ENCODE measurements around the gene GDNF. TPM values are rescaled to one million over a fixed set of nuclear protein-coding genes. Genes with fewer than 3 reads are reported as not detected.
"Not testable (repeated sequence)": the region's sequence is repeated elsewhere in the genome, so short reads cannot be mapped to it uniquely, and the experiment has no call there.

The GDNF gene
- 1 to 10 TPM in 1 of 2 donors, under 1 TPM in 1; 0.82 to 2.5 TPM for total RNA-seq
- long read RNA-seq: 0 reads

- intact Hi-C loops (cut with DNase I, micrococcal nuclease): loop anchor here (5.0 kb wide), 1 partner anchor 353 kb away; no protein-coding TSS in a partner anchor
- peak; percentile 29 for ATAC-seq
- DNase-seq: no peak
Measured at GRCh38 chr5:37839407-37840052, at the start of gene GDNF. Gene GDNF, minus strand, starts transcription at chr5:37840041. Its CDS starts 5,245 bp downstream, at chr5:37834796.

- intact Hi-C loops (cut with DNase I, micrococcal nuclease): no loop called here
- DNase-seq: no peak
- ATAC-seq: no peak
Measured at GRCh38 chr5:37888476-37888875, 48.6 kb upstream of the GDNF start.

GRCh38 chr5:37886242-37886905 is 46.5 kb upstream of the GDNF start:
- intact Hi-C loops (cut with DNase I, micrococcal nuclease): no loop called here
- ATAC-seq (no peak), DNase-seq (peak in 1 of 2 donors; percentile 2)

- ATAC-seq (no peak), DNase-seq (no peak)
- intact Hi-C loops (cut with DNase I, micrococcal nuclease): no loop called here
Measured at GRCh38 chr5:37882636-37883035, 42.8 kb upstream of the GDNF start.

- intact Hi-C loops (cut with DNase I, micrococcal nuclease): no loop called here
- no peak for ATAC-seq
- DNase-seq: no peak
Measured at GRCh38 chr5:37881359-37881758, 41.5 kb upstream of the GDNF start.

- intact Hi-C loops (cut with DNase I, micrococcal nuclease): no loop called here
- DNase-seq: no peak
- ATAC-seq: no peak
Measured at GRCh38 chr5:37876943-37877342, 37.1 kb upstream of the GDNF start.

GRCh38 chr5:37876245-37876644 is 36.4 kb upstream of the GDNF start:
- intact Hi-C loops (cut with DNase I, micrococcal nuclease): no loop called here
- ATAC-seq (no peak), DNase-seq (no peak)

- intact Hi-C loops (cut with DNase I, micrococcal nuclease): no loop called here
- DNase-seq (no peak), ATAC-seq (no peak)
Measured at GRCh38 chr5:37875051-37875787, 35.4 kb upstream of the GDNF start.

- ATAC-seq (no peak), DNase-seq (no peak)
- intact Hi-C loops (cut with DNase I, micrococcal nuclease): no loop called here
Measured at GRCh38 chr5:37873988-37874387, 34.1 kb upstream of the GDNF start.

GRCh38 chr5:37871023-37871815 is 31.4 kb upstream of the GDNF start:
- intact Hi-C loops (cut with DNase I, micrococcal nuclease): no loop called here
- ATAC-seq (no peak), DNase-seq (no peak)

- ATAC-seq (no peak), DNase-seq (no peak)
- intact Hi-C loops (cut with DNase I, micrococcal nuclease): no loop called here
Measured at GRCh38 chr5:37869216-37869615, 29.4 kb upstream of the GDNF start.

GRCh38 chr5:37867654-37868053 is 27.8 kb upstream of the GDNF start:
- no peak for DNase-seq
- intact Hi-C loops (cut with DNase I, micrococcal nuclease): no loop called here

GRCh38 chr5:37862907-37863306 is 23.1 kb upstream of the GDNF start:
- ATAC-seq; intact Hi-C loops (cut with DNase I, micrococcal nuclease); DNase-seq: not testable (repeated sequence)

More at GRCh38 chr5:37867654-37868053, 27.8 kb upstream of the GDNF start:
- no peak for ATAC-seq

- intact Hi-C loops (cut with DNase I, micrococcal nuclease): no loop called here
- ATAC-seq (no peak), DNase-seq (no peak)
Measured at GRCh38 chr5:37860206-37860605, 20.4 kb upstream of the GDNF start.

GRCh38 chr5:37859805-37860204 is 20.0 kb upstream of the GDNF start:
- DNase-seq (no peak), ATAC-seq (no peak)
- intact Hi-C loops (cut with DNase I, micrococcal nuclease): no loop called here

GRCh38 chr5:37858250-37858649 is 18.4 kb upstream of the GDNF start:
- no peak for DNase-seq
- intact Hi-C loops (cut with DNase I, micrococcal nuclease): no loop called here
- no peak for ATAC-seq

- intact Hi-C loops (cut with DNase I, micrococcal nuclease): no loop called here
- ATAC-seq: no peak
Measured at GRCh38 chr5:37857696-37858095, 17.9 kb upstream of the GDNF start.

GRCh38 chr5:37855438-37855837 is 15.6 kb upstream of the GDNF start:
- no peak for ATAC-seq
- intact Hi-C loops (cut with DNase I, micrococcal nuclease): no loop called here

More at GRCh38 chr5:37857696-37858095, 17.9 kb upstream of the GDNF start:
- DNase-seq: no peak

GRCh38 chr5:37851305-37851704 is 11.5 kb upstream of the GDNF start:
- intact Hi-C loops (cut with DNase I, micrococcal nuclease): no loop called here
- ATAC-seq (no peak), DNase-seq (no peak)

More at GRCh38 chr5:37855438-37855837, 15.6 kb upstream of the GDNF start:
- DNase-seq: no peak

All from left colon (tissue), 2 donors.